NCI-H2196 treated with DMSO at 0.1 percent for 48 hours (cell line): ENCODE measurements around the gene ABTB2.
"Not testable (repeated sequence)": the region's sequence is repeated elsewhere in the genome, so short reads cannot be mapped to it uniquely, and the experiment has no call there.

Experiments used
- DNase-seq: peaks from one replicate; lab custom pipeline; 2025; ENCODE audit not compliant: unreplicated experiment; lab: John Stamatoyannopoulos, UW

ABTB2 gene

GRCh38 chr11:34194576-34195335 is 163.1 kb downstream of the ABTB2 start:
- no peak for DNase-seq

DNA sequence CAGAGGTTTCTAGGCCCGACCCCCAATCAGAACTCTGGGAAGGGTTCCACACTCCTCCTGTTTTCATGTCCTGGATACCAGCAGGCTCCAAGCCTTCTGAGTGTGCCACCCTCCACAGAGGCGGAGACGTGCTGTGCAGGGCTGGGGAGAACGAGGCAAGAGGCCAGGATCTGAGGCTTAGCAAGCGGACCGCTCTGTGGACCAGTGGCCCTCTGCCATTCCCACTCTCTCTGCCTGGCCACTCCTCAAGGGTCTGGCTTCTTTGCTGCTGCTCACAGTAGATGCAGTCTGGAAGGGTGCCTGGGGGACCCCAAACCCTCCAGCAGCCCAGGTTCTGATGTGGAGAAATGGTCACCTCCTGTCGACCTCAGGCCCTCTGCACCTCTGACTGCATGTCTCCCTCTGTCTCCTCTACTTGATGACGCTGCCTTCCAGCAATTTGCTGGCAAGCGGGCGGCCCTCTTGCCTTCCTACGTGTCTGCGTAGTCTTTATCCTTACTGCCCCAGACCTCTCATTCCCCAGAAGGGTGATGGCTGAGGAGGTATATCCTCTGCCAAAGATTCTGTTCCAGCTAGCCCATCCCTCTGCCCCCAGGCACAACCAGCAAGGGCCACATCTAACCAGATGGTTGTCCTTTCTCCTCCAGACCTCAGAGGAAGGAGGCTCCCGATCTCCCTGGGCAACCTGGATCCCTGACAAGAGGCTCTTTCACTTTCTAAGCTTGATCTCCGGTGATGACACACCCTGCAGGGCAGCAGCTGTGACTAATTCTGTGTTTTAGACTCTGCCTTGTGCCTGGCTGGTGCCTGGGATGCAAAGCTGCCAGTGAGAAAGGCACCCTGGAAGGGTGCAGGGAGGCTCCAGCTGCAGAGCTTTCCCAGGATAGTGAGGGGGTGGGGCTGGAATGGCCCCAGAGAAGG is 165.1 kb downstream of the ABTB2 start:
- peak; percentile 15 for DNase-seq

GRCh38 chr11:34191578-34191977 is 166.2 kb downstream of the ABTB2 start:
- DNase-seq: no peak

DNA sequence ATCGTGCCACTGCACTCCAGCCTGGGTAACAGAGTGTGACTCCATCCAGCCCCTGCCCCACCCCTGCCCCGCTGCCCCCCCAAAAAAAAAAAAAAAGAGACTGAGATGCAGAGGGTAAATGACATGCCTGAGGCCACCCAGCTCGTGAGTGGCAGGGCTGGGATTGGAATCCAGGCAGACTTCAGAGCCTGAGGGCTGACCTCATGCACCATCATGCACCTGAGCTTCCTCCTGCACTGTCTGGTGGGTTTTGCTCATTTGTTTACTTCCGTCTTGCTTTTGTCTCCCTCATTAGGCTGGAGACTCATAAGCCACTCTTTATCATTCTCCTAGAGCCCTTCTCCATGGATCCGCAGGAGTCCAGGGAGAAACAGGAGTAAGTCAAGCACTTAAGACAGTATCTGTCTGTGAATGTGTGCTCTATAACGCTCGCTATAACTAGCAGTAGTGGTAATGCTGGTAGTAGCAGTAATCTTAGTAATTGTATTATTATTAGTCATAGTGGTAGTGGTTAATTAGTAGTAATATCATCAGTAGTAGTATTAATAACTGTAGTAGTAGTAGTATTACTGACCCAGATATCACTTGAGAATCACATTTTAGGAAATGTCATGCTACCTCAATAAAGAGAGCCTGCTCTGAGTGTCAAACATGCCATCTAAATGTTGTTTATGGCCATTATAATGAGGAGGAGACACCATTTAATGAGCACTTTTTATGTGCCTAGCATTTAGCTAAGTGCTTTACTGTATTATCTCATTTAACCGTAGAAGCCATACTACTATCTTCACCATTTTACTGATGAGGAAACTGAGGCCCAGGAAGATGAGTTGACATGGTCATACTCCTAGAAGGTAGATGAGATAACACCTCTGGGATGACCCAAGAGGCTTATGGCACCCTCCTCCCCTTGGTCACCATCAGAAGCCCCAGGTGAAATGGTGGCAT is 167.3 kb downstream of the ABTB2 start:
- no peak for DNase-seq

GRCh38 chr11:34189191-34189590 is 168.6 kb downstream of the ABTB2 start:
- DNase-seq: no peak

- DNase-seq: no peak
Measured at GRCh38 chr11:34188181-34188580, 169.6 kb downstream of the ABTB2 start.

GRCh38 chr11:34185926-34186841 is 171.6 kb downstream of the ABTB2 start:
- no peak for DNase-seq

- DNase-seq: no peak
Measured at GRCh38 chr11:34184505-34185015, 173.2 kb downstream of the ABTB2 start.

- no peak for DNase-seq
Measured at GRCh38 chr11:34183848-34184391, 173.9 kb downstream of the ABTB2 start.

- no peak for DNase-seq
Measured at GRCh38 chr11:34182921-34183685, 174.7 kb downstream of the ABTB2 start.

GRCh38 chr11:34182425-34182824 is 175.4 kb downstream of the ABTB2 start:
- DNase-seq: no peak

DNA sequence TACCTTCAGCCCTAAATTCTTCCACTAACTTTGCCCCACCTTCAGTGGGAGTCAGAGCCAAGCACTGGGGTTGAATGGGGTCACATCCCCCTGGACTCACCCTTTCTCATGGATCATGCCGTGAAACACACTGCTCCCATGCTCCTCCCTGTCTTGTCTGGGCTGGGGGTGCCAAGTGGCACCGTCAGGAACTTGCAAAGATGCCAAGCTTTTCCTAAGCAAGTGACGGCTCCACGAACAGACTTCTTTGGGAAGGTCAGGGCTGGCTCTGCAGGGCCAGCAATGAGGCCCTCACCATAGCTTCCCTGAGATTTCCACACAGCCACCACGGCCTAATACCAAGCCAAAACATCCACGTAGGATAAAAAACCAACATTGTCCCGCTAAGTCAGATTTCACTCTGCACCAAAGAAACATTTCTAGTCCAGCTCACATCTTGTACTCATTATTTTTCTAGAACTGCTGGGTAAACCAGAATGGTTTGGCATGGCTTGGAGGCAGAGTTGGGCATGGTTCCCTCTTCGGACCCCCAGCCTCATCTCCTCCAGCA is 175.9 kb downstream of the ABTB2 start:
- DNase-seq: no peak

GRCh38 chr11:34181251-34181650 is 176.6 kb downstream of the ABTB2 start:
- DNase-seq: no peak

GRCh38 chr11:34180814-34181165 is 177.0 kb downstream of the ABTB2 start:
- not testable (repeated sequence) for DNase-seq

GRCh38 chr11:34180040-34180813 is 177.6 kb downstream of the ABTB2 start:
- no peak for DNase-seq

- no peak for DNase-seq
Measured at GRCh38 chr11:34179026-34179675, 178.7 kb downstream of the ABTB2 start.

GRCh38 chr11:34178209-34178821 is 179.5 kb downstream of the ABTB2 start:
- no peak for DNase-seq
